ENCODE measurements around the gene TJP2. TPM values are rescaled to one million over a fixed set of nuclear protein-coding genes. Genes with fewer than 3 reads are reported as not detected.
A peak's percentile ranks its signal among the peaks of the same experiment; 100 is the strongest.

TJP2 gene
- total RNA-seq, 1 experiment from 2014 or later: 155 TPM

DNA sequence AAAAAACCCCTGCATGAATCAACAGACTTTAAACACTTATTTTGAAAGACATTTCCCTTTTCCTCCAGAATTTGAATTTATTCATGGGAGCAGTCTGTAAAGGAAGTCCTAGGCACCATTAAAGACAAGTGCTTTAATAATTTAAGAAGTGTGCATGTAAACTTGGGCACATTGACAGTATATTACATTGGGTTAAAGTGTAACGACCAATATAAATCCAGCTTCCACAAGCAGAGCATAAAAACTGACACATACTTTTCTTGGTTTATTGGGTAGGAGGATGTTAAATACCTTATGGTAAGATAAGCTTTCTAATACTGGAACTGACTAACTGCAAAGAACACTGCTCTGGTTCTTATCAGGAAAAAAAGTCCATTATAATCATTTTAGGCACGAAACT lies 149.8 kb downstream of the TJP2 start:
- H3K27ac Mint-ChIP-seq: no peak overlapping the region
- ChIA-PET POLR2A (interaction anchor here (1.1 kb wide), 1 partner anchor 16 kb away, joined by 6 read pairs; no protein-coding TSS in a partner anchor), CTCF (interaction anchor here (0.7 to 1.0 kb wide), 2 partner anchors 101 to 148 kb away, joined by 3 to 4 read pairs; no protein-coding TSS in a partner anchor)
- peaks cover 22% of the 10 kb centered on the region for H3K27me3 Mint-ChIP-seq (ENCODE audit: low read depth)
- H3K4me1 Mint-ChIP-seq: peaks cover 50% of the 10 kb centered on the region
- no peaks in the 10 kb centered on the region for H3K36me3 Mint-ChIP-seq
- DNase-seq (ENCODE audit: low spot score): no peak
- H3K9me3 Mint-ChIP-seq: no peaks in the 10 kb centered on the region
- peak overlapping the region; percentile 80 for H3K4me3 Mint-ChIP-seq
- TF ChIP-seq FOXK1 (CRISPR knock-in tag; IDR thresholded peaks at IDR 0.05): no peak
- no peak for TF ChIP-seq HMGA2 (CRISPR knock-in tag; IDR thresholded peaks at IDR 0.05)
- no peak for TF ChIP-seq IRF2 (CRISPR knock-in tag; IDR thresholded peaks at IDR 0.05; ENCODE audit: borderline replicate concordance, low read depth)
- TF ChIP-seq ZNF138 (CRISPR knock-in tag; conservative IDR thresholded peaks at IDR 0.05): no peak
- TF ChIP-seq TP53 (CRISPR knock-in tag; IDR thresholded peaks at IDR 0.05): no peak
- TF ChIP-seq, protein P1, sequence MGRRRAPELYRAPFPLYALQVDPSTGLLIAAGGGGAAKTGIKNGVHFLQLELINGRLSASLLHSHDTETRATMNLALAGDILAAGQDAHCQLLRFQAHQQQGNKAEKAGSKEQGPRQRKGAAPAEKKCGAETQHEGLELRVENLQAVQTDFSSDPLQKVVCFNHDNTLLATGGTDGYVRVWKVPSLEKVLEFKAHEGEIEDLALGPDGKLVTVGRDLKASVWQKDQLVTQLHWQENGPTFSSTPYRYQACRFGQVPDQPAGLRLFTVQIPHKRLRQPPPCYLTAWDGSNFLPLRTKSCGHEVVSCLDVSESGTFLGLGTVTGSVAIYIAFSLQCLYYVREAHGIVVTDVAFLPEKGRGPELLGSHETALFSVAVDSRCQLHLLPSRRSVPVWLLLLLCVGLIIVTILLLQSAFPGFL (CRISPR knock-in tag; IDR thresholded peaks at IDR 0.05; ENCODE audit: borderline replicate concordance): no peak
- TF ChIP-seq, protein P2, sequence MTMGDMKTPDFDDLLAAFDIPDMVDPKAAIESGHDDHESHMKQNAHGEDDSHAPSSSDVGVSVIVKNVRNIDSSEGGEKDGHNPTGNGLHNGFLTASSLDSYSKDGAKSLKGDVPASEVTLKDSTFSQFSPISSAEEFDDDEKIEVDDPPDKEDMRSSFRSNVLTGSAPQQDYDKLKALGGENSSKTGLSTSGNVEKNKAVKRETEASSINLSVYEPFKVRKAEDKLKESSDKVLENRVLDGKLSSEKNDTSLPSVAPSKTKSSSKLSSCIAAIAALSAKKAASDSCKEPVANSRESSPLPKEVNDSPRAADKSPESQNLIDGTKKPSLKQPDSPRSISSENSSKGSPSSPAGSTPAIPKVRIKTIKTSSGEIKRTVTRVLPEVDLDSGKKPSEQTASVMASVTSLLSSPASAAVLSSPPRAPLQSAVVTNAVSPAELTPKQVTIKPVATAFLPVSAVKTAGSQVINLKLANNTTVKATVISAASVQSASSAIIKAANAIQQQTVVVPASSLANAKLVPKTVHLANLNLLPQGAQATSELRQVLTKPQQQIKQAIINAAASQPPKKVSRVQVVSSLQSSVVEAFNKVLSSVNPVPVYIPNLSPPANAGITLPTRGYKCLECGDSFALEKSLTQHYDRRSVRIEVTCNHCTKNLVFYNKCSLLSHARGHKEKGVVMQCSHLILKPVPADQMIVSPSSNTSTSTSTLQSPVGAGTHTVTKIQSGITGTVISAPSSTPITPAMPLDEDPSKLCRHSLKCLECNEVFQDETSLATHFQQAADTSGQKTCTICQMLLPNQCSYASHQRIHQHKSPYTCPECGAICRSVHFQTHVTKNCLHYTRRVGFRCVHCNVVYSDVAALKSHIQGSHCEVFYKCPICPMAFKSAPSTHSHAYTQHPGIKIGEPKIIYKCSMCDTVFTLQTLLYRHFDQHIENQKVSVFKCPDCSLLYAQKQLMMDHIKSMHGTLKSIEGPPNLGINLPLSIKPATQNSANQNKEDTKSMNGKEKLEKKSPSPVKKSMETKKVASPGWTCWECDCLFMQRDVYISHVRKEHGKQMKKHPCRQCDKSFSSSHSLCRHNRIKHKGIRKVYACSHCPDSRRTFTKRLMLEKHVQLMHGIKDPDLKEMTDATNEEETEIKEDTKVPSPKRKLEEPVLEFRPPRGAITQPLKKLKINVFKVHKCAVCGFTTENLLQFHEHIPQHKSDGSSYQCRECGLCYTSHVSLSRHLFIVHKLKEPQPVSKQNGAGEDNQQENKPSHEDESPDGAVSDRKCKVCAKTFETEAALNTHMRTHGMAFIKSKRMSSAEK (CRISPR knock-in tag; IDR thresholded peaks at IDR 0.05; ENCODE audit: borderline replicate concordance): no peak
- TF ChIP-seq, protein P3, sequence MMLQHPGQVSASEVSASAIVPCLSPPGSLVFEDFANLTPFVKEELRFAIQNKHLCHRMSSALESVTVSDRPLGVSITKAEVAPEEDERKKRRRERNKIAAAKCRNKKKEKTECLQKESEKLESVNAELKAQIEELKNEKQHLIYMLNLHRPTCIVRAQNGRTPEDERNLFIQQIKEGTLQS (CRISPR knock-in tag; conservative IDR thresholded peaks at IDR 0.05): no peak
- TF ChIP-seq GTF2I (CRISPR knock-in tag; conservative IDR thresholded peaks at IDR 0.05): no peak
- no peak for TF ChIP-seq CREB1 (CRISPR knock-in tag; IDR thresholded peaks at IDR 0.05)
- TF ChIP-seq EMX1 (CRISPR knock-in tag; IDR thresholded peaks at IDR 0.05): no peak
- no peak for TF ChIP-seq KAT7 (CRISPR knock-in tag; IDR thresholded peaks at IDR 0.05; ENCODE audit: borderline replicate concordance)
- TF ChIP-seq SMAD3 (CRISPR knock-in tag; IDR thresholded peaks at IDR 0.05; ENCODE audit: borderline replicate concordance): no peak
- TF ChIP-seq, protein P4, sequence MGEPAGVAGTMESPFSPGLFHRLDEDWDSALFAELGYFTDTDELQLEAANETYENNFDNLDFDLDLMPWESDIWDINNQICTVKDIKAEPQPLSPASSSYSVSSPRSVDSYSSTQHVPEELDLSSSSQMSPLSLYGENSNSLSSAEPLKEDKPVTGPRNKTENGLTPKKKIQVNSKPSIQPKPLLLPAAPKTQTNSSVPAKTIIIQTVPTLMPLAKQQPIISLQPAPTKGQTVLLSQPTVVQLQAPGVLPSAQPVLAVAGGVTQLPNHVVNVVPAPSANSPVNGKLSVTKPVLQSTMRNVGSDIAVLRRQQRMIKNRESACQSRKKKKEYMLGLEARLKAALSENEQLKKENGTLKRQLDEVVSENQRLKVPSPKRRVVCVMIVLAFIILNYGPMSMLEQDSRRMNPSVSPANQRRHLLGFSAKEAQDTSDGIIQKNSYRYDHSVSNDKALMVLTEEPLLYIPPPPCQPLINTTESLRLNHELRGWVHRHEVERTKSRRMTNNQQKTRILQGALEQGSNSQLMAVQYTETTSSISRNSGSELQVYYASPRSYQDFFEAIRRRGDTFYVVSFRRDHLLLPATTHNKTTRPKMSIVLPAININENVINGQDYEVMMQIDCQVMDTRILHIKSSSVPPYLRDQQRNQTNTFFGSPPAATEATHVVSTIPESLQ (CRISPR knock-in tag; IDR thresholded peaks at IDR 0.05): no peak
- TF ChIP-seq JAZF1 (CRISPR knock-in tag; IDR thresholded peaks at IDR 0.05): no peak
- no peak for TF ChIP-seq MXD4 (CRISPR knock-in tag; IDR thresholded peaks at IDR 0.05; ENCODE audit: borderline replicate concordance)
- no peak for TF ChIP-seq GABPB1 (CRISPR knock-in tag; IDR thresholded peaks at IDR 0.05)
- TF ChIP-seq ATF1 (CRISPR knock-in tag; IDR thresholded peaks at IDR 0.05): no peak
- TF ChIP-seq RORB (CRISPR knock-in tag; IDR thresholded peaks at IDR 0.05): no peak
- no peak for TF ChIP-seq ZBTB21 (CRISPR knock-in tag; IDR thresholded peaks at IDR 0.05; ENCODE audit: borderline replicate concordance)
- no peak for ATAC-seq

Other genes with a start within 250 kb of the TJP2 start
- gene PRKACG, start 160.2 kb upstream of the TJP2 start, total RNA-seq (2021): not detected in 3 replicates
- 28.7 to 30.6 TPM (median 29.4 TPM) in 3 replicates for gene FXN, start 138.5 kb upstream of the TJP2 start, total RNA-seq (2021)
- gene ENTREP1, start 150.9 kb downstream of the TJP2 start, total RNA-seq (2021): 18.7 to 22.4 TPM (median 21.1 TPM) in 3 replicates